ENCODE measurements around the gene ITIH2. TPM values are rescaled to one million over a fixed set of nuclear protein-coding genes. Genes with fewer than 3 reads are reported as not detected.

ITIH2 gene
- total and polyA plus RNA-seq, 5 donors: not detected

DNA sequence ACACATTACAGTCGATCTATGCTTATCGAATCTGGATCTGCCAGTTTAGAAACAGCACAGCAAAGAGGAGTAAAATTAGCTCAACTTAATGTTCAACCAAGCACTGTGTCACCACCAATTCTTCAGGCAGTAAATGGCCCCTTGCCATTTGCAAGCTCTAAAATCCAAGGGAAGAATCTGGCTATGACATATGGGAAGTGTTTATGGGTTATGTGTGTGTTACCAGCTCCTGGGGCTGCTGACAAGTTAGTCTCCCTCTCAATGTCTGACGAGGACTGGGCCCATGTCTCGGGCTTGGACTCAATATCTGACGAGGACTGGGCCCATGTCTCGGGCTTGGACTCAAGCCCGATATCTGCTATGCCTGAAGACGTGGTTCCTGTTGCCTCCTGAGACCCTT, 5.7 kb upstream of the ITIH2 start:
- H3K27ac ChIP-seq (ENCODE audit: low read length): no peak overlapping the region
- WGBS: 49% methylated on average over 8 of the region's 8 CpGs
- DNase-seq: no peak
- ATAC-seq: no peak
- no peaks in the 10 kb centered on the region for H3K9me3 ChIP-seq (ENCODE audit: control insufficient read depth, low read length)
- peaks cover 2% of the 10 kb centered on the region for H3K4me1 ChIP-seq (ENCODE audit: control insufficient read depth, insufficient read depth, low read length)
- no peaks in the 10 kb centered on the region for H3K27me3 ChIP-seq (ENCODE audit: control insufficient read depth, insufficient read depth)
- H3K4me3 ChIP-seq (ENCODE audit: low read length): no peak overlapping the region
- intact Hi-C loops (cut with DNase I): no loop called here

DNA sequence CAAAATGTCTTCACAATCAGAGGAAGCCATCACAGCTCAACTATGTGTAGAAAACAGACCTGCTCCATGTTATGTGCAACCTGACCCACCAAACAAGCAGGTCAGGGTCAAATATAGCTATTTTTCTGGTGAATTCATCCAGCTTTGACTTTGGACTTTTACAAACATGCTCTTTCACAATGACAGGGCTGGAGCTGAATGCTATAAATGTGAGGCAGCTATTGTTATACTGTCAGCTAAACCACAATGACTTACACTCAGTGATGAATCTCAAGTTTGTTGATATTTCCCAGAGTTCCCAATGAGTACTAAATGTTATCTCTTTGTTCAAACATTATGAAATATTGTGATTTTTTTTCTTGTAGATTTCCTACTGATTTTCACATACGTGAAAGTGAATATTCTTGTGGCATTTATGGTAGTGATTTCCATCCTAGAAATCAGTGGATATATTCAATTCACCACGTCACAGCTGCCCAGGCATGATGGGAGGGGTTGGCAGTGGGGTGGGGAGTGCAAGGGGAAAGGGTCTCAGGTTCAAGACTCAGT, 2.5 kb upstream of the ITIH2 start:
- WGBS: 71% methylated on average over 2 of the region's 2 CpGs
- Histone ChIP-seq H3K27ac (ENCODE audit: low read length) (no peak overlapping the region), H3K4me1 (ENCODE audit: control insufficient read depth, insufficient read depth, low read length) (peaks cover 2% of the 10 kb centered on the region), H3K4me3 (ENCODE audit: low read length) (no peak overlapping the region), H3K27me3 (ENCODE audit: control insufficient read depth, insufficient read depth) (no peaks in the 10 kb centered on the region), H3K9me3 (ENCODE audit: control insufficient read depth, low read length) (no peaks in the 10 kb centered on the region)
- no peak for DNase-seq
- intact Hi-C loops (cut with DNase I): no loop called here
- ATAC-seq: no peak

DNA sequence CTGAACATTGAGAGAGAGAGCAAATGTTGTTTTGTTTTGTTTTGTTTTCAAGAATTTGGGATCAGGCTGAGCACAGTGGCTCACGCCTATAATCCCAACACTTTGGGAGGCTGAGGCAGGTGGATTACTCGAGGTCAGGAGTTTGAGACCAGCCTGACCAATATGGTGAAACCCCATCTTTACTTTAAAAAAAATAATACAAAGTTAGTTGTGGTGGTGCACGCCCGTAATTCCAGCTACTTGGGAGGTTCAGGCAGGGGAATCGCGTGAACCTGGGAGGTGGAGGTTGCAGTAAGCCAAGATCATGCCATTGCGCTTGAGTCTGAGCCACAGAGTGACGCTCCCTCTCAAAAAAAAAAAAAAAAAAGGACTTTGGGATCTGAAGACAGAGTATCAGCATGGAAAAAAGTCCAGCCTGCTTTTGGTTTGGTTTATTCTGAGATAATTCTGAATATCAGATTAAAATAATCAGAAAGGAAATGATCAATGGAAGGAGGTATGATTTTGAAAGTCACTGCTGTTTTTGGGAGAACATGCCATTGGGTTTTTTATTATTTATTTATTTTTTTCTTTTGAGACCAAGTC, 1.9 kb upstream of the ITIH2 start:
- ATAC-seq: no peak
- no peaks in the 10 kb centered on the region for H3K27me3 ChIP-seq (ENCODE audit: control insufficient read depth, insufficient read depth)
- H3K27ac ChIP-seq (ENCODE audit: low read length): no peak overlapping the region
- peaks cover 2% of the 10 kb centered on the region for H3K4me1 ChIP-seq (ENCODE audit: control insufficient read depth, insufficient read depth, low read length)
- no peak for DNase-seq
- H3K9me3 ChIP-seq (ENCODE audit: control insufficient read depth, low read length): no peaks in the 10 kb centered on the region
- intact Hi-C loops (cut with DNase I): no loop called here
- WGBS: 93% methylated on average over 8 of the region's 8 CpGs
- H3K4me3 ChIP-seq (ENCODE audit: low read length): no peak overlapping the region

DNA sequence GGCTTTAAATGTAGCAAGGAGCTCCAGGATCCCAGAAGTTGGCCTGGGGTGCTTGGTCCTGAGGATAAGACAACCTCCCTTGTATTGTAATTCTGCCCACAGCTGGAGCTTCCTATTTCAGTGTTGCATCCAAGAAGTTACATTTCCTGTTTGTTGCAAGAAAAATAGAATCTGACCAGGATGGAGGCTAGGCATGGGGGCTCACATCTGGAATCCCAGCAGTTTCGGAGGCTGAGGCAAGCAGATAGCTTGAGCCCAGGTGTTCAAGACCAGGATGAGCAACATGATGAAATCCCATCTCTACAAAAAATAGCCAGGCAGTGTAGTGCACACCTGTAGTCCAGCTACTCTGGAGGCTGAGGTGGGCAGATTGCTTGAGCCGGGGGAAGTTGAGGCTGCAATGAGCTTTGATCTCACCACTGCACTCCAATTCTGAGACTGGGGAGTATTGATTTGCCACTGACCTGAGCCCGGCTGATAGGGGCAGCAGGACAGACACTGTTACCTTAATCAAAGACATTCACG, 766 bp upstream of the ITIH2 start:
- no peaks in the 10 kb centered on the region for H3K27me3 ChIP-seq (ENCODE audit: control insufficient read depth, insufficient read depth)
- intact Hi-C loops (cut with DNase I): no loop called here
- DNase-seq (no peak), ATAC-seq (no peak)
- no peak overlapping the region for H3K4me3 ChIP-seq (ENCODE audit: low read length)
- WGBS: 78% methylated on average over 4 of the region's 4 CpGs
- no peaks in the 10 kb centered on the region for H3K9me3 ChIP-seq (ENCODE audit: control insufficient read depth, low read length)
- peaks cover 2% of the 10 kb centered on the region for H3K4me1 ChIP-seq (ENCODE audit: control insufficient read depth, insufficient read depth, low read length)
- H3K27ac ChIP-seq (ENCODE audit: low read length): no peak overlapping the region

DNA sequence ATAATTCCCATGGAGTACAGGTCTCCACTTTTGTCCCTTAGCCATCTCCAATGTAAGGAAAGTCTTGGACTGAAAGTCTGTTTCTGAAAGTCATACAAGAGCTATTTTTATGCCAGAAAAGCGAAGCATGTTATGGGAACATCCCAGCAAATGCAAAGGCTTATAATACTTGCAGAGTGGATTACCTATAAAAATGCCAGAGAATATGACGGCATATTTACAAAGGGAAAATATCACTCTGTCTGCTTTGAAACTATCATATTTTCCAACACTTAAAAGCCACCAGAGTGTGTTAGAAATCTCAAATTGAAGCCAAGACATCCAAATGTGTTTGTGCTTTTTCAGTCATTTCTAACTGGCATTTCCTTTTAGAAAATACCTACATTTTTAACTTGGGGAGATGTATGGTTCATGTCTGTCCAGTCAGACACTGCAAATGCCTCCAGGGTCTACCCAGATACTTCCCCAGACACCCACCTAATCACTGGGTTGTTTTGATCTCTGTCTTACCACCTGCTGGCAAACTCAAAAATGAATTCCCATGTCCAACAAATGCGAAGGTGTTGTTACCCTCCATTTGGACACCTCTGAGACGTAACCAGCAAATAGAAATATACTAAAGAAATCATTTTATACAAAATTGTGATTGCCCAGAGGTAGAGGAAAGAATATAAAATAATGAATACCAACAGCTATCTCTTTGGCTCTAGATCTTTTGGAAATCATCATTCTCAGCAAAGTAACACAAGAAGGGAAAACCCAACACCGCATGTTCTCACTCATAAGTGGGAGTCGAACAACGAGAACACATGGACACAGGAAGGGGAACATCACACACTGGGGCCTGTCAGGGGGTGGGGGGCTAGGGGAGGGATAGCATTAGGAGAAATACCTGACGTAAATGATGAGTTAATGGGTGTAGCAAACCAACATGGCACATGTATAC, 1.2 kb downstream of the ITIH2 start:
- Histone ChIP-seq H3K27me3 (ENCODE audit: control insufficient read depth, insufficient read depth) (no peaks in the 10 kb centered on the region), H3K9me3 (ENCODE audit: control insufficient read depth, low read length) (no peaks in the 10 kb centered on the region), H3K27ac (ENCODE audit: low read length) (no peak overlapping the region), H3K4me1 (ENCODE audit: control insufficient read depth, insufficient read depth, low read length) (no peaks in the 10 kb centered on the region), H3K4me3 (ENCODE audit: low read length) (no peak overlapping the region)
- intact Hi-C loops (cut with DNase I): no loop called here
- 84% methylated on average over 8 of the region's 8 CpGs for WGBS
- DNase-seq: no peak
- no peak for ATAC-seq

DNA sequence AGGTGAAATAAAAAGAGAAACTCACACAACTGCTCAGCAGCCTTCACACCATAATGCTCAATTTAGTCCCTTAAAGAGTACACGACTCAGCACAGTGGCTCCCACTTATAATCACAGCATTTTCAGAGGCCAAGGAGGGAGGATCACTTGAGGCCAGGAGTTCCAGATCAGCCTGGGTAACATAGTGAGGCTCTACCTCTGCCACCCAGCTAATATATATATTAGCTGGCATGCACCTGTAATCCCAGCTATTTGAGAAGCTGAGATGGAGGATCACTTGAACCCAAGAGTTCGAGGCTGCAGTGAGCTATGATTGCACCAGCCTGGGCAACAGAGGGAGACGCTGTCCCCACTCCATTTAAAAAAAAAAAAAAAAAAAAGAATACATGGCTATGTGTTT, 2.2 kb downstream of the ITIH2 start:
- H3K9me3 ChIP-seq (ENCODE audit: control insufficient read depth, low read length): no peaks in the 10 kb centered on the region
- WGBS: 70% methylated on average over 3 of the region's 3 CpGs
- H3K27ac ChIP-seq (ENCODE audit: low read length): no peak overlapping the region
- ATAC-seq: no peak
- intact Hi-C loops (cut with DNase I): no loop called here
- H3K27me3 ChIP-seq (ENCODE audit: control insufficient read depth, insufficient read depth): no peaks in the 10 kb centered on the region
- H3K4me3 ChIP-seq (ENCODE audit: low read length): no peak overlapping the region
- no peaks in the 10 kb centered on the region for H3K4me1 ChIP-seq (ENCODE audit: control insufficient read depth, insufficient read depth, low read length)
- DNase-seq: no peak

DNA sequence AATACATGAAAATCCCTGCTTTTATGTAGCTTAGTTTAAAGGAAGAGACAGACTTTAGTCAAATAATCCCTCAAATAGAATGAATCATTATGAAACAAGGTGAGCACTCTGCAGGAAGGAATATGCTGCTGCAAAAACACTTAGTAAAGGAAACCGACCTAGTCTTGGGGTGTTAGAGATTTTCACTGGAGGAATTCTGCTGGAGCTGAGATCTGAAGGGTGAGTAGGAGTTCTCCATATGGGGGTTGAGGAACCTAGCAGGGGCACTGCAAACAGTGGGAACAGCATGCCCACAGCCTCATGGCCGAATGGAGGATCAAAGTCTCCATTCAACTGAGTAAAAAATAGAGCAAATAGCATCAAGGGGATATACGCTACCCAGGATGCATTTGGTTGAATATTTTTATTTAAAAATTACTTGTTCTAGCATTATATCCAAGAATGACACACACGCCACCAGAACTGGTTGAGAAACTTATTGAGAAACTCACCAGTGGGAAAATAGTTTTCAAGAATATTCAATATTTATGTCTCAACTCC, 3.5 kb downstream of the ITIH2 start:
- H3K9me3 ChIP-seq (ENCODE audit: control insufficient read depth, low read length): no peaks in the 10 kb centered on the region
- no peak overlapping the region for H3K4me3 ChIP-seq (ENCODE audit: low read length)
- no peak overlapping the region for H3K27ac ChIP-seq (ENCODE audit: low read length)
- WGBS: 85% methylated on average over 4 of the region's 4 CpGs
- intact Hi-C loops (cut with DNase I): no loop called here
- H3K27me3 ChIP-seq (ENCODE audit: control insufficient read depth, insufficient read depth): no peaks in the 10 kb centered on the region
- ATAC-seq (no peak), DNase-seq (no peak)
- H3K4me1 ChIP-seq (ENCODE audit: control insufficient read depth, insufficient read depth, low read length): no peaks in the 10 kb centered on the region

DNA sequence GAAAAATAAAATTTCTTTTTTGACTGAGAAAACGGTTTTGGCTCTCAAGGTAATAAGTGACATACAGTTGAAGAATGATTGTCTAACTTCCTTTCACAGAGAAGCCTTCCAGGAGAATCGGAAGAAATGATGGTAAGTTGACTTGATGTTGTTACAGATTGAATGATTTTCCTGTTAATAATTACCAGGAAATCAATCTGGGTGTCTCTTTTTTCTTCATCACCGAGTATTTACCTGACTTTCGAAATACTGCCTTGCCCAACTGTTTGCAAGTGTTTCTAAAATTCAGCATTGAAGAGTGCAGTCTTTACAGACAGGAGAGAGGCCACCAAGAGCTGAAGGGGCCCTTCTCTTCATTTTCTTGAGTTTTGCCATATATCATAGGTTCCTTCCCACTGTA, 4.0 kb downstream of the ITIH2 start:
- WGBS: 76% methylated on average over 4 of the region's 4 CpGs
- no peak for DNase-seq
- no peak for ATAC-seq
- no peak overlapping the region for H3K27ac ChIP-seq (ENCODE audit: low read length)
- H3K27me3 ChIP-seq (ENCODE audit: control insufficient read depth, insufficient read depth): no peaks in the 10 kb centered on the region
- H3K4me1 ChIP-seq (ENCODE audit: control insufficient read depth, insufficient read depth, low read length): no peaks in the 10 kb centered on the region
- intact Hi-C loops (cut with DNase I): no loop called here
- H3K4me3 ChIP-seq (ENCODE audit: low read length): no peak overlapping the region
- no peaks in the 10 kb centered on the region for H3K9me3 ChIP-seq (ENCODE audit: control insufficient read depth, low read length)

DNA sequence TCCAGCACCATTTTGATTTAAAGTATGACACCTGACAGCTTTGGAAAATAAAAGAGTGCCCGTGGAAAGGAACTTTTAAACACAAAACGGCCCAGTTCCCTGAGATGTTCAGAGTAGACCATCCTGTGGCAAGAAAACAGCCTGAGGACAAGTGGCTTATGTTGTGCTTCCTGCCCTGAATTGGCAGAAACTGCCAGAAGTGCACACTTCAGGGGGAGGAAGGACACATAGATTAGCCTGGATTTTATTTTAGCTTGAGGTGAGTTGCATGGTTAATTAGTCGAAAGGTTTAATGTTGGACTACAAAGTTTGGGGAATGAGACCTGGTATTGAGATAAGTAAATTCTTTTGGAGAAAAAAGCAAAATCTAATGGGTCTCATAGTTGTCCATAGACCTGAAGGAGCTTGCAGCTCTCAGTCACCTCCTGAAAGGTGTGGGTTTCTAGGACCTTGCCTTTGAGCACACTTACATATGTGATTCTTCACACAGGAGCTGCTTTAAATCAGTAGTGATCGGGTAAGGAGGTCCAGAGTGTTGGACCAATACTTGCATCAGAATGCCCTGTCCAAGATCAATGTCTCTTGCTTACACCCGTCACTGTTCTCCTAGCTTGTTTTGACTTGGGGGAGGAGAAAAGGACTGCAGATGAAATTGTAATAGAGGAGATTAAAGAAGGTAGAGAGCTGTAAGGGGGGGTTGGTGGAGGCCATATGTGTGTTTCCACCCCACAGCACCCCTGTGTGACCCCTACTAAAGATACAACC, 4.9 kb downstream of the ITIH2 start:
- Histone ChIP-seq H3K4me3 (ENCODE audit: low read length) (no peak overlapping the region), H3K27me3 (ENCODE audit: control insufficient read depth, insufficient read depth) (no peaks in the 10 kb centered on the region), H3K27ac (ENCODE audit: low read length) (no peak overlapping the region), H3K4me1 (ENCODE audit: control insufficient read depth, insufficient read depth, low read length) (no peaks in the 10 kb centered on the region), H3K9me3 (ENCODE audit: control insufficient read depth, low read length) (no peaks in the 10 kb centered on the region)
- DNase-seq (no peak), ATAC-seq (no peak)
- intact Hi-C loops (cut with DNase I): no loop called here
- 87% methylated on average over 5 of the region's 5 CpGs for WGBS

DNA sequence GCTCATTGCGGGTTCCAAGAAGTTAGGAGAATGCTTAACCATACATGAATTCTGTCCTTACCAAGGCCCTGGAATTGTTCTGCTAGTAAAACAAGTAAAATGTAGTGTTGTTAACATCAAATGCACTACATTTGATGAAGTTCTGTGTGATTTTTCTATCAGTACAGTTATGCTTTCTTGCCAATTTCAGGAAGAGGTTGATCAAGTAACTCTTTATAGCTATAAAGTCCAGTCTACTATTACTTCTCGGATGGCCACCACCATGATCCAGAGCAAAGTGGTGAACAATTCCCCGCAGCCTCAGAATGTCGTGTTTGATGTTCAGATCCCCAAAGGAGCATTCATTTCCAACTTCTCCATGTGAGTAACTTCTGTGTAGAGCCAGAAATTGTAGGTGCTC, 5.7 kb downstream of the ITIH2 start:
- no peak for DNase-seq
- H3K27me3 ChIP-seq (ENCODE audit: control insufficient read depth, insufficient read depth): no peaks in the 10 kb centered on the region
- 93% methylated on average over 4 of the region's 4 CpGs for WGBS
- no peak overlapping the region for H3K4me3 ChIP-seq (ENCODE audit: low read length)
- H3K9me3 ChIP-seq (ENCODE audit: control insufficient read depth, low read length): no peaks in the 10 kb centered on the region
- no peak overlapping the region for H3K27ac ChIP-seq (ENCODE audit: low read length)
- no peaks in the 10 kb centered on the region for H3K4me1 ChIP-seq (ENCODE audit: control insufficient read depth, insufficient read depth, low read length)
- ATAC-seq: no peak
- intact Hi-C loops (cut with DNase I): no loop called here

Data from right cardiac atrium (tissue), 5 donors.